Parathyroid adenoma (tissue), 2 donors: Measurements from ENCODE around the gene SPSB3.

Experiments
- H2AFZ ChIP-seq: fragments of 300-600 bp; sonication (generic); one replicate; pipeline ENCODE4 v1.7.0; 2017; ENCODE audit warnings: antibody characterized with exemption, mild to moderate bottlenecking
- H3K27ac ChIP-seq: fragments of 300-600 bp; sonication (generic); one replicate; pipeline ENCODE4 v1.7.0; 2017
- H3K27me3 ChIP-seq: fragments of 300-600 bp; sonication (generic); one replicate; pipeline ENCODE4 v1.7.0; 2017; ENCODE audit warnings: low read length; ENCODE audit not compliant: control insufficient read depth, insufficient read depth
- H3K36me3 ChIP-seq: fragments of 300-600 bp; sonication (generic); one replicate; pipeline ENCODE4 v1.7.0; 2017; ENCODE audit warnings: low read length; ENCODE audit not compliant: control insufficient read depth, insufficient read depth
- H3K4me1 ChIP-seq: fragments of 300-600 bp; sonication (generic); one replicate; pipeline ENCODE4 v1.7.0; 2017; ENCODE audit warnings: control low read depth
- H3K4me2 ChIP-seq: fragments of 300-600 bp; sonication (generic); one replicate; pipeline ENCODE4 v1.7.0; 2017; ENCODE audit warnings: low read length
- H3K4me3 ChIP-seq: fragments of 300-600 bp; sonication (generic); one replicate; pipeline ENCODE4 v1.7.0; 2017; ENCODE audit warnings: low read depth, low read length
- H3K79me2 ChIP-seq: fragments of 300-600 bp; sonication (generic); one replicate; pipeline ENCODE4 v1.7.0; 2017; ENCODE audit warnings: control low read depth
- H3K9ac ChIP-seq: fragments of 300-600 bp; sonication (generic); one replicate; pipeline ENCODE4 v1.7.0; 2017; ENCODE audit warnings: mild to moderate bottlenecking
- H3K9me3 ChIP-seq: fragments of 300-600 bp; sonication (generic); one replicate; pipeline ENCODE4 v1.7.0; 2017; ENCODE audit warnings: low read length; ENCODE audit not compliant: control insufficient read depth
- TF ChIP-seq, protein P1 (sequence below): fragments of 300-600 bp; sonication (generic); IDR thresholded peaks from one replicate; pipeline ENCODE4 v1.7.0; 2017; ENCODE audit warnings: antibody characterized with exemption, mild to moderate bottlenecking
- donor health status: primary hyperparathyroidism.

The SPSB3 gene

DNA sequence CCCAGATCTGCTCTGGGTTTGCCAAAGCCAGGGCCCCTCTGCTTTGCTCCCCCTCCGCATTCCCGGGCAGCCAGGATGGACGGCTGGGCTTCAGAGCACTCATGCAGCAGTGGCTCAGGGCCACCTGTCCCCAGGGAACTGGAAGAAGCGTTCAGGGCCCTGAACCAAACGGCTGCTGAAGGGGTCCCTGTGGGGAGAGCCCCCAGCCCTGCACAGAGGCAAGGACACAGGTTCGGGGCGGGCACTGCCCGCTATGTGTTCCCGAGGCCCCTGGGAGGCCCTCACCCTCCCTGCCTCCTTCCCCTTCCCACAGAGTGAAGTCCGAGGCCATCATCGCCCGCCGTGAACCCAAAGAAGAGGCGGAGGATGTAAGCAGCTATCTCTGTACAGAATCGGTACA, 21.5 kb downstream of the SPSB3 start:
- peaks cover under 1% of the 10 kb centered on the region for H3K79me2 ChIP-seq
- H3K9ac ChIP-seq, result no peak overlapping the region
- H3K36me3 ChIP-seq, result no peaks in the 10 kb centered on the region
- no peaks in the 10 kb centered on the region for H3K9me3 ChIP-seq
- H2AFZ ChIP-seq, result no peak overlapping the region
- H3K27me3 ChIP-seq, result no peaks in the 10 kb centered on the region
- no peak overlapping the region for H3K27ac ChIP-seq
- no peak overlapping the region for H3K4me3 ChIP-seq
- TF ChIP-seq, protein P1, sequence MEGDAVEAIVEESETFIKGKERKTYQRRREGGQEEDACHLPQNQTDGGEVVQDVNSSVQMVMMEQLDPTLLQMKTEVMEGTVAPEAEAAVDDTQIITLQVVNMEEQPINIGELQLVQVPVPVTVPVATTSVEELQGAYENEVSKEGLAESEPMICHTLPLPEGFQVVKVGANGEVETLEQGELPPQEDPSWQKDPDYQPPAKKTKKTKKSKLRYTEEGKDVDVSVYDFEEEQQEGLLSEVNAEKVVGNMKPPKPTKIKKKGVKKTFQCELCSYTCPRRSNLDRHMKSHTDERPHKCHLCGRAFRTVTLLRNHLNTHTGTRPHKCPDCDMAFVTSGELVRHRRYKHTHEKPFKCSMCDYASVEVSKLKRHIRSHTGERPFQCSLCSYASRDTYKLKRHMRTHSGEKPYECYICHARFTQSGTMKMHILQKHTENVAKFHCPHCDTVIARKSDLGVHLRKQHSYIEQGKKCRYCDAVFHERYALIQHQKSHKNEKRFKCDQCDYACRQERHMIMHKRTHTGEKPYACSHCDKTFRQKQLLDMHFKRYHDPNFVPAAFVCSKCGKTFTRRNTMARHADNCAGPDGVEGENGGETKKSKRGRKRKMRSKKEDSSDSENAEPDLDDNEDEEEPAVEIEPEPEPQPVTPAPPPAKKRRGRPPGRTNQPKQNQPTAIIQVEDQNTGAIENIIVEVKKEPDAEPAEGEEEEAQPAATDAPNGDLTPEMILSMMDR, result no peak
- no peaks in the 10 kb centered on the region for H3K4me1 ChIP-seq
- no peak overlapping the region for H3K4me2 ChIP-seq

GRCh38 chr16:1759511-1759910, 22.9 kb downstream of the SPSB3 start:
- no peak overlapping the region for H3K4me3 ChIP-seq
- no peaks in the 10 kb centered on the region for H3K4me1 ChIP-seq
- H3K9me3 ChIP-seq, result no peaks in the 10 kb centered on the region
- H3K79me2 ChIP-seq, result peaks cover 2% of the 10 kb centered on the region
- TF ChIP-seq, protein P1, result no peak
- H3K4me2 ChIP-seq, result no peak overlapping the region
- H3K27ac ChIP-seq, result no peak overlapping the region
- no peak overlapping the region for H3K9ac ChIP-seq
- H3K36me3 ChIP-seq, result no peaks in the 10 kb centered on the region
- H3K27me3 ChIP-seq, result no peaks in the 10 kb centered on the region
- H2AFZ ChIP-seq, result no peak overlapping the region

DNA sequence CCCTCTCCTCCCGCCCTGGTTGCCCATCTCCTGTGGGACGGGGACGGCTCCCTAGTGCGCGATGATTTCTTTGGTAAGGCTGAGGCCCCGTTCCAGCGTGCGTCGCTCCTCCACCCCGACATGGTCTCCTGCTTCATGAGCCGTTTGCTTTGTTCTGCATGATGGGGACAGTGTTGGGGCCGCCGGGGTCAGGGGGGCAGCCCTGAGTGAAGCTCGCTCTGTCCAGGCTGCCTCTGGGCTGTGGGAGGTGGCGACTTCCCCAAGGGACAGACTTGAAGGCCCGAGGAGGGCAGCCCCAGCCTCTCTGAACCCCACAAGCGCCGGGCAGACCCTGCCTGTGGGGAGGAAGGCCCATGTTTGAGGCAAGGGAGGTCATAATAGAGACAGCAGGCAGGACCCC, 23.4 kb downstream of the SPSB3 start:
- no peak overlapping the region for H3K4me2 ChIP-seq
- H2AFZ ChIP-seq, result no peak overlapping the region
- no peaks in the 10 kb centered on the region for H3K36me3 ChIP-seq
- H3K4me1 ChIP-seq, result no peaks in the 10 kb centered on the region
- no peaks in the 10 kb centered on the region for H3K9me3 ChIP-seq
- no peaks in the 10 kb centered on the region for H3K27me3 ChIP-seq
- peaks cover 2% of the 10 kb centered on the region for H3K79me2 ChIP-seq
- H3K9ac ChIP-seq, result no peak overlapping the region
- TF ChIP-seq, protein P1, result no peak
- H3K27ac ChIP-seq, result no peak overlapping the region
- no peak overlapping the region for H3K4me3 ChIP-seq

GRCh38 chr16:1757714-1758461, 24.5 kb downstream of the SPSB3 start:
- Histone ChIP-seq H3K9ac (no peak overlapping the region), H3K36me3 (no peaks in the 10 kb centered on the region), H3K27me3 (no peaks in the 10 kb centered on the region), H3K4me2 (no peak overlapping the region), H2AFZ (no peak overlapping the region), H3K9me3 (no peaks in the 10 kb centered on the region), H3K4me3 (no peak overlapping the region), H3K4me1 (no peaks in the 10 kb centered on the region), H3K27ac (no peak overlapping the region), H3K79me2 (peaks cover 2% of the 10 kb centered on the region)
- TF ChIP-seq, protein P1, result no peak

- H3K27me3 ChIP-seq, result no peaks in the 10 kb centered on the region
- peaks cover 2% of the 10 kb centered on the region for H3K79me2 ChIP-seq
- no peak overlapping the region for H3K27ac ChIP-seq
- H3K9ac ChIP-seq, result no peak overlapping the region
- H3K36me3 ChIP-seq, result no peaks in the 10 kb centered on the region
- H2AFZ ChIP-seq, result no peak overlapping the region
- H3K4me1 ChIP-seq, result no peaks in the 10 kb centered on the region
- TF ChIP-seq, protein P1, result no peak
- no peak overlapping the region for H3K4me3 ChIP-seq
- H3K4me2 ChIP-seq, result no peak overlapping the region
- no peaks in the 10 kb centered on the region for H3K9me3 ChIP-seq
Measured at GRCh38 chr16:1754204-1754603, 28.2 kb downstream of the SPSB3 start.
